OCI-LY7 (cell line): ENCODE results near the gene DNAJC1.

Source experiments
- EZH2phosphoT487 ChIP-seq: fragments of 200-600 bp; sonication (generic); IDR thresholded peaks from 2 replicates; pipeline ENCODE4 v1.6.1; 2018; ENCODE audit warnings: low read depth, borderline replicate concordance, mild to moderate bottlenecking, mixed run types, antibody characterized with exemption, low read length, moderate library complexity, mixed read lengths
- TF ChIP-seq, protein P1 (sequence below): fragments of 200-600 bp; sonication (generic); conservative IDR thresholded peaks from 2 replicates; pipeline ENCODE4 v1.5.1; 2014; ENCODE audit warnings: mild to moderate bottlenecking, antibody characterized with exemption, low read length, moderate library complexity, mixed read lengths

DNA sequence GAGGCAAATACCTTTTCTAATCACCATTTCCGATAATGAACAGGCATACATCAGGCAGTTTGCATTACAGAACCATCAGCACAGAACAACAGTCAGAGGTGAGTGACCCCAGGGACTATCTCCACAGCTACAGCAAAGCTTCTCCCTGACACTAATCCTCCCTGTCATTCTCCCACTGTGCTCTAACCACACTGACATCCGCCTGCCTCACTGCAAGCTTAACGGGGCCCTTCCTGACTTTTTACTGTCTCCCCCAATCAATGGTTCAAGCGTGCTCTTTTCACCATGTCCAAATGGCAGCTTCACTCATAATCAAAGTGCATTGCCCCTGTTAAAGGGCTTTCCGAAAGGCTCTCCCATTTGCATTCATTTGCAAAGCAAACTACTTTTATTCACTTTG lies 196.3 kb downstream of the DNAJC1 start:
- TF ChIP-seq, protein P1, sequence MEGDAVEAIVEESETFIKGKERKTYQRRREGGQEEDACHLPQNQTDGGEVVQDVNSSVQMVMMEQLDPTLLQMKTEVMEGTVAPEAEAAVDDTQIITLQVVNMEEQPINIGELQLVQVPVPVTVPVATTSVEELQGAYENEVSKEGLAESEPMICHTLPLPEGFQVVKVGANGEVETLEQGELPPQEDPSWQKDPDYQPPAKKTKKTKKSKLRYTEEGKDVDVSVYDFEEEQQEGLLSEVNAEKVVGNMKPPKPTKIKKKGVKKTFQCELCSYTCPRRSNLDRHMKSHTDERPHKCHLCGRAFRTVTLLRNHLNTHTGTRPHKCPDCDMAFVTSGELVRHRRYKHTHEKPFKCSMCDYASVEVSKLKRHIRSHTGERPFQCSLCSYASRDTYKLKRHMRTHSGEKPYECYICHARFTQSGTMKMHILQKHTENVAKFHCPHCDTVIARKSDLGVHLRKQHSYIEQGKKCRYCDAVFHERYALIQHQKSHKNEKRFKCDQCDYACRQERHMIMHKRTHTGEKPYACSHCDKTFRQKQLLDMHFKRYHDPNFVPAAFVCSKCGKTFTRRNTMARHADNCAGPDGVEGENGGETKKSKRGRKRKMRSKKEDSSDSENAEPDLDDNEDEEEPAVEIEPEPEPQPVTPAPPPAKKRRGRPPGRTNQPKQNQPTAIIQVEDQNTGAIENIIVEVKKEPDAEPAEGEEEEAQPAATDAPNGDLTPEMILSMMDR: no peak
- no peak for TF ChIP-seq EZH2phosphoT487
